ENCODE results near the gene CCDC17.

Gene CCDC17

GRCh38 chr1:45623972-45624371 is at the start of gene CCDC17:
Gene CCDC17, minus strand, starts transcription at chr1:45624054. Its CDS starts 145 bp downstream, at chr1:45623909.
- peak; percentile 60 for DNase-seq (ENCODE audit: low spot score)

GRCh38 chr1:45669859-45670655 is 46.2 kb upstream of the CCDC17 start:
- DNase-seq (ENCODE audit: low spot score): no peak

GRCh38 chr1:45669379-45669778 is 45.5 kb upstream of the CCDC17 start:
- DNase-seq (ENCODE audit: low spot score): peak; percentile 44

GRCh38 chr1:45668526-45668925 is 44.7 kb upstream of the CCDC17 start:
- DNase-seq (ENCODE audit: low spot score): no peak

GRCh38 chr1:45667321-45668111 is 43.7 kb upstream of the CCDC17 start:
- no peak for DNase-seq (ENCODE audit: low spot score)

GRCh38 chr1:45666836-45667235 is 43.0 kb upstream of the CCDC17 start:
- DNase-seq (ENCODE audit: low spot score): no peak

- DNase-seq (ENCODE audit: low spot score): no peak
Observed at GRCh38 chr1:45660336-45660735, 36.5 kb upstream of the CCDC17 start.

GRCh38 chr1:45659222-45659621 is 35.4 kb upstream of the CCDC17 start:
- no peak for DNase-seq (ENCODE audit: low spot score)

- no peak for DNase-seq (ENCODE audit: low spot score)
Observed at GRCh38 chr1:45658171-45658570, 34.3 kb upstream of the CCDC17 start.

GRCh38 chr1:45656573-45657226 is 32.8 kb upstream of the CCDC17 start:
- DNase-seq (ENCODE audit: low spot score): no peak

- DNase-seq (ENCODE audit: low spot score): peak; percentile 14
Observed at GRCh38 chr1:45654540-45655280, 30.9 kb upstream of the CCDC17 start.

- no peak for DNase-seq (ENCODE audit: low spot score)
Observed at GRCh38 chr1:45647248-45648021, 23.6 kb upstream of the CCDC17 start.

- DNase-seq (ENCODE audit: low spot score): no peak
Observed at GRCh38 chr1:45644661-45645060, 20.8 kb upstream of the CCDC17 start.

GRCh38 chr1:45643978-45644377 is 20.1 kb upstream of the CCDC17 start:
- DNase-seq (ENCODE audit: low spot score): no peak

- DNase-seq (ENCODE audit: low spot score): no peak
Observed at GRCh38 chr1:45643321-45643720, 19.5 kb upstream of the CCDC17 start.

GRCh38 chr1:45640293-45640692 is 16.4 kb upstream of the CCDC17 start:
- no peak for DNase-seq (ENCODE audit: low spot score)

- no peak for DNase-seq (ENCODE audit: low spot score)
Observed at GRCh38 chr1:45635211-45635610, 11.4 kb upstream of the CCDC17 start.

GRCh38 chr1:45630429-45630828 is 6.6 kb upstream of the CCDC17 start:
- DNase-seq (ENCODE audit: low spot score): no peak

GRCh38 chr1:45629035-45629434 is 5.2 kb upstream of the CCDC17 start:
- no peak for DNase-seq (ENCODE audit: low spot score)

GRCh38 chr1:45622524-45623394 is 1.1 kb downstream of the CCDC17 start:
- DNase-seq (ENCODE audit: low spot score): peak; percentile 34
